ENCODE data around the gene CHRM1. TPM values are rescaled to one million over a fixed set of nuclear protein-coding genes. Genes with fewer than 3 reads are reported as not detected.

Gene CHRM1
- not detected in 2 replicates for total RNA-seq

GRCh38 chr11:62921201-62921572, at the start of gene CHRM1:
Gene CHRM1, minus strand, starts transcription at chr11:62921363. Its CDS starts 10,263 bp downstream, at chr11:62911100.

DNA sequence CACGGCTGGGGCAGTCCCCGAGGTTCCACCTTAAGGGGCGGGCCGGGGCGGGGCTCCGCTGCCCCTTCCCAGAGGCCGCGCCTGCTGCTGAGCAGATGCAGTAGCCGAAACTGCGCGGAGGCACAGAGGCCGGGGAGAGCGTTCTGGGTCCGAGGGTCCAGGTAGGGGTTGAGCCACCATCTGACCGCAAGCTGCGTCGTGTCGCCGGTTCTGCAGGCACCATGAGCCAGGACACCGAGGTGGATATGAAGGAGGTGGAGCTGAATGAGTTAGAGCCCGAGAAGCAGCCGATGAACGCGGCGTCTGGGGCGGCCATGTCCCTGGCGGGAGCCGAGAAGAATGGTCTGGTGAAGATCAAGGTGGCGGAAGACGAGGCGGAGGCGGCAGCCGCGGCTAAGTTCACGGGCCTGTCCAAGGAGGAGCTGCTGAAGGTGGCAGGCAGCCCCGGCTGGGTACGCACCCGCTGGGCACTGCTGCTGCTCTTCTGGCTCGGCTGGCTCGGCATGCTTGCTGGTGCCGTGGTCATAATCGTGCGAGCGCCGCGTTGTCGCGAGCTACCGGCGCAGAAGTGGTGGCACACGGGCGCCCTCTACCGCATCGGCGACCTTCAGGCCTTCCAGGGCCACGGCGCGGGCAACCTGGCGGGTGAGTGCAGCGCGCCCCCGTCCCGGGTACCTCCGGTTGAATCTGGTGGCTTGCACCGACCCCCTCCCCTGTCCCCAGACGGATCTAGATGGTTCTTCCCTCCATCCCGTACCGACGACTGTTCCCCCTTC, 40.2 kb downstream of the CHRM1 start, which contains the start of gene SLC3A2:
Gene SLC3A2, plus strand, starts transcription at position 94 of the 776 bp plus-strand sequence. Its CDS starts 128 bp downstream, at position 222.

Small RNA genes lying within 50 kb of the gene (small RNA-seq; reads per million reads assigned to genes)
- gene RN7SL259P: not detected

Other genes with a start within 250 kb of the CHRM1 start
- 5.5 and 6.2 TPM in 2 replicates for gene UQCC3, start 249.7 kb downstream of the CHRM1 start, total RNA-seq
- gene LBHD1, start 249.1 kb downstream of the CHRM1 start, total RNA-seq: 5.1 and 6.0 TPM in 2 replicates
- gene UBXN1, start 242.3 kb downstream of the CHRM1 start, total RNA-seq: 96.7 and 148 TPM in 2 replicates
- gene LRRN4CL, start 231.8 kb downstream of the CHRM1 start, total RNA-seq: 0.39 and 0.87 TPM in 2 replicates
- gene BSCL2, start 213.9 kb downstream of the CHRM1 start, total RNA-seq: 72.6 and 84.4 TPM in 2 replicates
- gene GNG3, start 213.7 kb downstream of the CHRM1 start, total RNA-seq: 0.79 TPM in 1 of 2 replicates, not detected in the other
- 9.3 and 13.0 TPM in 2 replicates for gene HNRNPUL2, start 193.9 kb downstream of the CHRM1 start, total RNA-seq
- gene TTC9C, start 192.9 kb downstream of the CHRM1 start, total RNA-seq: 28.7 and 34.1 TPM in 2 replicates
- gene ZBTB3, start 167.2 kb downstream of the CHRM1 start, total RNA-seq: 25.9 and 32.9 TPM in 2 replicates
- 51.0 and 53.5 TPM in 2 replicates for gene POLR2G, start 159.8 kb downstream of the CHRM1 start, total RNA-seq
- gene TAF6L, start 150.0 kb downstream of the CHRM1 start, total RNA-seq: 18.2 and 20.4 TPM in 2 replicates
- gene TMEM179B, start 134.0 kb downstream of the CHRM1 start, total RNA-seq: 40.4 and 47.3 TPM in 2 replicates
- gene TMEM223, start 129.4 kb downstream of the CHRM1 start, total RNA-seq: 18.5 and 21.0 TPM in 2 replicates
- gene NXF1, start 115.9 kb downstream of the CHRM1 start, total RNA-seq: 33.9 and 38.5 TPM in 2 replicates
- gene STX5, start 89.3 kb downstream of the CHRM1 start, total RNA-seq: 51.8 and 64.6 TPM in 2 replicates
- gene TEX54, start 88.5 kb downstream of the CHRM1 start, total RNA-seq: not detected in 2 replicates
- gene WDR74, start 81.8 kb downstream of the CHRM1 start, total RNA-seq: 27.7 and 86.8 TPM in 2 replicates
- gene SLC3A2, start 40.5 kb downstream of the CHRM1 start, total RNA-seq: 83.6 and 208 TPM in 2 replicates
- gene SLC22A6, start 63.6 kb upstream of the CHRM1 start, total RNA-seq: not detected in 2 replicates
- not detected in 2 replicates for gene SLC22A8, start 94.5 kb upstream of the CHRM1 start, total RNA-seq
- gene SLC22A24, start 222.9 kb upstream of the CHRM1 start, total RNA-seq: not detected in 2 replicates

Measured in placental epithelial cell (primary cell).